ENCODE results near the gene MED31.
"Not testable (repeated sequence)": the region's sequence is repeated elsewhere in the genome, so short reads cannot be mapped to it uniquely, and the experiment has no call there.

MED31 gene

DNA sequence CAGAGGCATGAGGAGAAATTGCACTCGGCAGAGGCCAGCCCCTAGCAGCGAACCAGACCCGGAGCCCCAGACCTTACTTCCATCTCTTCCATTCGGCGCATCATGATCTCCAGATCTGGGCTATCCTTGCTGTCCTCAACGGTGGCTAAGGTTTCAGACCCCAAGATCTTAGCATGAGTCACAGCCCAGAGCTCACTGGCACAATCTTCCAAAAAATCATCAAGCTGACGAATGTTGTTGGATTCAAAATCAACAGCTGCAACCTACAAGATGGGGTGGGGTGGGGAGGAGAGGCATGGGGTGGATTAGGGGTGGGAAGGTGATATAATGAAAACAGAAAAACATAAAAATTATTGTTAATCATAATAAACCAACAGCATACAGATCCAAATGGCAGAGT is 55.3 kb downstream of the MED31 start:
- no peak overlapping the region for H3K4me3 ChIP-seq (ENCODE audit: control insufficient read depth, low read depth, low read length)
- TF ChIP-seq, protein P1, sequence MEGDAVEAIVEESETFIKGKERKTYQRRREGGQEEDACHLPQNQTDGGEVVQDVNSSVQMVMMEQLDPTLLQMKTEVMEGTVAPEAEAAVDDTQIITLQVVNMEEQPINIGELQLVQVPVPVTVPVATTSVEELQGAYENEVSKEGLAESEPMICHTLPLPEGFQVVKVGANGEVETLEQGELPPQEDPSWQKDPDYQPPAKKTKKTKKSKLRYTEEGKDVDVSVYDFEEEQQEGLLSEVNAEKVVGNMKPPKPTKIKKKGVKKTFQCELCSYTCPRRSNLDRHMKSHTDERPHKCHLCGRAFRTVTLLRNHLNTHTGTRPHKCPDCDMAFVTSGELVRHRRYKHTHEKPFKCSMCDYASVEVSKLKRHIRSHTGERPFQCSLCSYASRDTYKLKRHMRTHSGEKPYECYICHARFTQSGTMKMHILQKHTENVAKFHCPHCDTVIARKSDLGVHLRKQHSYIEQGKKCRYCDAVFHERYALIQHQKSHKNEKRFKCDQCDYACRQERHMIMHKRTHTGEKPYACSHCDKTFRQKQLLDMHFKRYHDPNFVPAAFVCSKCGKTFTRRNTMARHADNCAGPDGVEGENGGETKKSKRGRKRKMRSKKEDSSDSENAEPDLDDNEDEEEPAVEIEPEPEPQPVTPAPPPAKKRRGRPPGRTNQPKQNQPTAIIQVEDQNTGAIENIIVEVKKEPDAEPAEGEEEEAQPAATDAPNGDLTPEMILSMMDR (IDR thresholded peaks at IDR 0.05; ENCODE audit: control insufficient read depth, insufficient read depth, low read depth, low read length, missing control alignments) = no peak
- DNase-seq (ENCODE audit: low read depth) = no peak

DNA sequence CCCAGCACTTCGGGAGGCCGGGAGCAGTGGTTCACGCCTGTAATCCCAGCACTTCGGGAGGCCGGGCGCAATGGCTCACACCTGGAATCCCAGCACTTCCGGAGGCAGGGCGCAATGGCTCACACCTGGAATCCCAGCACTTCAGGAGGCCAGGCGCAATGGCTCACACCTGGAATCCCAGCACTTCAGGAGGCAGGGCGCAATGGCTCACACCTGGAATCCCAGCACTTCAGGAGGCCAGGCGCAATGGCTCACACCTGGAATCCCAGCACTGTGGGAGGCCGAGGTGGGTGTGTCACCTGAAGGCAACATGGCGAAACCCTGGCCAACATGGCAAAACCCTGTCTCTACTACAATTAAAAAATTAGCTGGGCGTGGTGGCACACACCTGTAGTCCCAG is 58.0 kb downstream of the MED31 start:
- H3K4me3 ChIP-seq (ENCODE audit: control insufficient read depth, low read depth, low read length); DNase-seq (ENCODE audit: low read depth): not testable (repeated sequence)

All from AG09309 (cell line).